Neutrophil (primary cell): Measurements from ENCODE around the gene CD28.

Experiments used
- H3K27ac ChIP-seq: fragments of 200-600 bp; sonication (generic); 2 replicates; pipeline ENCODE4 v1.5.1; 2016; ENCODE audit warnings: mild to moderate bottlenecking, moderate library complexity
- H3K27me3 ChIP-seq: fragments of 200-600 bp; sonication (generic); 2 replicates; pipeline ENCODE4 v1.6.0; 2016; ENCODE audit warnings: mild to moderate bottlenecking
- H3K36me3 ChIP-seq: fragments of 200-600 bp; sonication (generic); 2 replicates; pipeline ENCODE4 v1.5.1; 2017
- H3K4me1 ChIP-seq, 2 experiments: fragments of 200-600 bp in 1 of 2; sonication (generic) in 1 of 2; 1 replicate in 1 of 2; 2 replicates in 1 of 2; pipeline versions ENCODE4 v1.5.1 to v1.6.1; 2013 to 2016; ENCODE audit warnings: low read depth in 1 of 2, low read length in 1 of 2, mild to moderate bottlenecking in 1 of 2, moderate library complexity in 1 of 2; ENCODE audit not compliant: control insufficient read depth in 1 of 2, insufficient read depth in 1 of 2
- H3K4me3 ChIP-seq, 2 experiments: fragments of 200-600 bp in 1 of 2; sonication (generic) in 1 of 2; 1 replicate in 1 of 2; 2 replicates in 1 of 2; pipeline ENCODE4 v1.5.1; 2013 to 2016; ENCODE audit warnings: low read depth in 1 of 2, low read length in 1 of 2, mild to moderate bottlenecking in 1 of 2, moderate library complexity in 1 of 2
- H3K9me3 ChIP-seq: fragments of 200-600 bp; sonication (generic); 2 replicates; pipeline ENCODE4 v1.5.1; 2016
- TF ChIP-seq, protein P1 (sequence below): fragments of 200-600 bp; sonication (generic); IDR thresholded peaks from 2 replicates; pipeline ENCODE4 v1.5.1; 2016; ENCODE audit warnings: antibody characterized with exemption

Gene CD28

DNA sequence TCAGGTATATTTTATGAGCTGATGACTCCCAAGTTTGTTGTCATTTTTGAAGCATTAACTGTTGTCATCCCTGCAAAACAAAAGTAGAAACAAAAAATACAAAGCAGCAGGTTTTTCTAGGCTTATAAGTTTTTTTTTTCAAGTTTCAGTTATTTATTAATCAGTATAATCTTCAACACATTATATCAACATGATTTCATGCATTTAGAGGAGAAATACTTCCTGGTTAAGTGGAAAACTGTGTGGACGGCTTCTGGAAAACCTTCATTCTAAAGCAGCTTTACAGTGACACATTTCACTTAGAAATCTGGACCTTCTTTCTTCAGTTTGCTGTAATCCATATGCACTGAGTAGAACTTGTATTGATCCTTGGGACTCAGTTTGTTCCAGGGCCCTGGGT lies 34.6 kb upstream of the CD28 start:
- TF ChIP-seq, protein P1, sequence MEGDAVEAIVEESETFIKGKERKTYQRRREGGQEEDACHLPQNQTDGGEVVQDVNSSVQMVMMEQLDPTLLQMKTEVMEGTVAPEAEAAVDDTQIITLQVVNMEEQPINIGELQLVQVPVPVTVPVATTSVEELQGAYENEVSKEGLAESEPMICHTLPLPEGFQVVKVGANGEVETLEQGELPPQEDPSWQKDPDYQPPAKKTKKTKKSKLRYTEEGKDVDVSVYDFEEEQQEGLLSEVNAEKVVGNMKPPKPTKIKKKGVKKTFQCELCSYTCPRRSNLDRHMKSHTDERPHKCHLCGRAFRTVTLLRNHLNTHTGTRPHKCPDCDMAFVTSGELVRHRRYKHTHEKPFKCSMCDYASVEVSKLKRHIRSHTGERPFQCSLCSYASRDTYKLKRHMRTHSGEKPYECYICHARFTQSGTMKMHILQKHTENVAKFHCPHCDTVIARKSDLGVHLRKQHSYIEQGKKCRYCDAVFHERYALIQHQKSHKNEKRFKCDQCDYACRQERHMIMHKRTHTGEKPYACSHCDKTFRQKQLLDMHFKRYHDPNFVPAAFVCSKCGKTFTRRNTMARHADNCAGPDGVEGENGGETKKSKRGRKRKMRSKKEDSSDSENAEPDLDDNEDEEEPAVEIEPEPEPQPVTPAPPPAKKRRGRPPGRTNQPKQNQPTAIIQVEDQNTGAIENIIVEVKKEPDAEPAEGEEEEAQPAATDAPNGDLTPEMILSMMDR: no peak
- Histone ChIP-seq H3K36me3 (no peaks in the 10 kb centered on the region), H3K27me3 (no peaks in the 10 kb centered on the region), H3K4me3 (no peak overlapping the region), H3K27ac (no peak overlapping the region), H3K9me3 (no peaks in the 10 kb centered on the region), H3K4me1 (no peaks in the 10 kb centered on the region)

GRCh38 chr2:203672856-203673255 lies 33.6 kb upstream of the CD28 start:
- TF ChIP-seq, protein P1: no peak
- Histone ChIP-seq H3K27me3 (no peaks in the 10 kb centered on the region), H3K36me3 (no peaks in the 10 kb centered on the region), H3K9me3 (no peaks in the 10 kb centered on the region), H3K4me1 (no peaks in the 10 kb centered on the region), H3K27ac (no peak overlapping the region), H3K4me3 (no peak overlapping the region)

GRCh38 chr2:203673933-203674332 lies 32.5 kb upstream of the CD28 start:
- no peaks in the 10 kb centered on the region for H3K27me3 ChIP-seq
- H3K4me1 ChIP-seq: no peaks in the 10 kb centered on the region
- H3K36me3 ChIP-seq: no peaks in the 10 kb centered on the region
- H3K4me3 ChIP-seq: no peak overlapping the region
- TF ChIP-seq, protein P1: no peak
- no peaks in the 10 kb centered on the region for H3K9me3 ChIP-seq
- H3K27ac ChIP-seq: no peak overlapping the region

DNA sequence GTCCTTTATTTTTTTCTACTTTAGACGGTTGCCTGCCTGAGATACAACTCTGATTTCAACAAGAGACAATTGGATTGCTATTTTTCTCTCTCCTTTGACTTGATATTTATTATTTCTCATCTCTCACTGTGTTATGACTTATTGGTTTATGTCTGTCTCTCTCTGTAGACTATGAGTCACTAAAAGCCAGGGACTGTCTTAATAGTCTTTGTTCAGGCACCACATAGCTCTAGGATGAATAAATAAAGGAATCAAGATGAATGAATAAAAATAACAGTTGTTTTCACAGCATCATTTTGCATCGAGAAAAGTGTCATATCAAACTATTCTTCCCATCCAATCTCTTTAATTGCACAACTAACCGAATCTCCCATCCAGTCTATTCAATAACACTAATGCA lies 31.4 kb upstream of the CD28 start:
- Histone ChIP-seq H3K4me1 (no peaks in the 10 kb centered on the region), H3K27me3 (no peaks in the 10 kb centered on the region), H3K27ac (no peak overlapping the region), H3K36me3 (no peaks in the 10 kb centered on the region), H3K9me3 (no peaks in the 10 kb centered on the region), H3K4me3 (no peak overlapping the region)
- TF ChIP-seq, protein P1: no peak

- Histone ChIP-seq H3K9me3 (no peaks in the 10 kb centered on the region), H3K27ac (no peak overlapping the region), H3K27me3 (no peaks in the 10 kb centered on the region), H3K36me3 (no peaks in the 10 kb centered on the region), H3K4me3 (no peak overlapping the region), H3K4me1 (no peaks in the 10 kb centered on the region)
- TF ChIP-seq, protein P1: no peak
These were observed 27.5 kb upstream of the CD28 start for GRCh38 chr2:203678971-203679370.

GRCh38 chr2:203679401-203679800 lies 27.0 kb upstream of the CD28 start:
- TF ChIP-seq, protein P1: no peak

More at GRCh38 chr2:203679401-203679800, 27.0 kb upstream of the CD28 start:
- Histone ChIP-seq H3K27me3 (no peaks in the 10 kb centered on the region), H3K4me1 (no peaks in the 10 kb centered on the region), H3K9me3 (no peaks in the 10 kb centered on the region), H3K27ac (no peak overlapping the region), H3K36me3 (no peaks in the 10 kb centered on the region), H3K4me3 (no peak overlapping the region)
